Adrenal gland (tissue), 19 donors: ENCODE measurements around the gene HTATIP2. TPM values are rescaled to one million over a fixed set of nuclear protein-coding genes. Genes with fewer than 3 reads are reported as not detected.
A peak's percentile ranks its signal among the peaks of the same experiment; 100 is the strongest.

Source experiments
- DNase-seq, 7 donors: peaks; one replicate each; pipeline ENCODE4 v3.0.0-alpha.2; 2019 to 2020
- H3K27ac ChIP-seq, 5 donors: fragments of 200-600 bp; sonication (generic) in 4 of 5; 1 replicate in 3 of 5; 2 replicates in 2 of 5; pipeline versions ENCODE4 v1.5.1 to v1.8.0; 2016 to 2020; ENCODE audit warnings: mild to moderate bottlenecking in 1 of 5
- H3K27me3 ChIP-seq: fragments of 200-600 bp; 2 replicates; pipeline ENCODE4 v1.8.0; 2021
- H3K36me3 ChIP-seq, 2 donors: fragments of 200-600 bp; replicated peaks in 1 of 2; 1 replicate in 1 of 2; 2 replicates in 1 of 2; pipeline versions ENCODE4 v1.5.1 to v1.8.0; 2018 to 2022
- H3K4me1 ChIP-seq, 2 donors: fragments of 200-600 bp; replicated peaks in 1 of 2; 1 replicate in 1 of 2; 2 replicates in 1 of 2; pipeline versions ENCODE4 v1.5.1 to v1.8.0; 2018 to 2021
- H3K4me3 ChIP-seq, 4 donors: fragments of 200-600 bp; sonication (generic) in 3 of 4; one replicate each; pipeline ENCODE4 v1.5.1; 2016 to 2018
- H3K9me3 ChIP-seq, 3 donors: fragments of 200-600 bp; sonication (generic) in 1 of 3; replicated peaks in 1 of 3; 1 replicate in 2 of 3; 2 replicates in 1 of 3; pipeline versions ENCODE4 v1.5.1 to v1.8.0; 2016 to 2021
- POLR2A ChIP-seq, 2 donors: fragments of 450-650 bp; IDR thresholded peaks; one replicate each; pipeline ENCODE4 v1.6.1; 2017; ENCODE audit warnings: antibody characterized with exemption in 2 of 2, mild to moderate bottlenecking in 2 of 2, moderate library complexity in 1 of 2
- WGBS, 4 donors: extraction: QIAGEN DNeasy Blood & Tissue Kit in 2 of 4; methylation state at CpG; one replicate each; pipeline versions ENCODE4 v1.1.5 to v1.1.7; 2013 to 2017; 5-methylcytosine and 5-hydroxymethylcytosine counted together
- intact Hi-C, 2 donors: fragments of 100-400 bp; cut with DNase I; formaldehyde crosslinking; loops; one replicate each; pipeline versions ENCODE4 v1.14.1 to v1.15.0; 2022 to 2023
- long read RNA-seq, 10 donors: library from polyadenylated mRNA in 3 of 10; unstranded in 2 of 10; stranded (forward) in 1 of 10; transcript quantifications; one replicate each; pipeline ENCODE4 v2.0.0 and lab custom pipeline, GENCODE V29; 2021 to 2026
- polyA plus RNA-seq, 3 donors: library from polyadenylated mRNA; stranded (reverse); fragments of 200-250 nt in 2 of 3; fragments of 350-450 nt in 1 of 3; fragmentation: Illumina TruSeq in 1 of 3; extraction: RNeasy Lipid Tissue Mini Kit (QIAGEN cat#74804) in 1 of 3; gene quantifications; one replicate each; pipeline ENCODE4 v1.2.3, GENCODE V29; 2013 to 2014
- total RNA-seq, 9 donors: library from RNA; depleted of rRNA in 4 of 9; stranded (reverse); fragments of >200 nt in 4 of 9; fragments of 120-200 nt in 1 of 9; fragmentation: NEBNext Ultra II Directional in 1 of 9; extraction: Animal tissue kit (Norgen Biotek cat#: 25700) in 1 of 9; gene quantifications; one replicate each; pipeline versions ENCODE4 v1.1.0 to v1.2.4, GENCODE V29; 2013 to 2023
- TF ChIP-seq, protein P1 (sequence below), 6 experiments: fragments of 450-650 bp in 4 of 6; fragments of 200-600 bp in 2 of 6; sonication (generic) in 1 of 6; IDR thresholded peaks; 1 replicate in 5 of 6; 2 replicates in 1 of 6; pipeline versions ENCODE4 v1.5.1 to v1.8.0; 2016 to 2021; ENCODE audit warnings: antibody characterized with exemption in 6 of 6, mild to moderate bottlenecking in 2 of 6, moderate library complexity in 1 of 6
- donor health status: healthy with polysubstance abuse.
- donor health status: Bipolar disorder and iron deficiency.
- donor health status: DM: yes; HTN: yes; CAD: no.
- donor health status: DM: no; HTN: no; CAD: no.
- donor health status: DM: no; HTN: no; CAD: no.
- donor health status: DM: yes; HTN: yes; CAD: no.

The HTATIP2 gene
- 100 to 1,000 TPM in 3 of 9 donors, 10 to 100 TPM in 6; 48.8 to 195 (median 80.6) TPM for total RNA-seq
- polyA plus RNA-seq, result 100 to 1,000 TPM in 1 of 3 donors, 10 to 100 TPM in 2; 33.1 to 156 (median 35.7) TPM
- long read RNA-seq, donor 1, transcript HTATIP2-202 (6 exons, 886 nt), result minor isoform, 9 of 154 reads
- long read RNA-seq, donor 1, transcript HTATIP2-204 (5 exons, 1,748 nt), result minor isoform, 30 of 154 reads
- long read RNA-seq, donor 1, transcript HTATIP2-201 (6 exons, 1,477 nt), result minor isoform, 33 of 154 reads
- long read RNA-seq, donor 1, transcript HTATIP2-209 (3 exons, 1,562 nt), result major isoform, 71 of 154 reads
- long read RNA-seq, donor 1, partial matches to known transcripts, result 0 of 154 reads
- long read RNA-seq, donor 1, other reads (novel, unspliced or antisense), result 0 of 154 reads
- long read RNA-seq, donor 2, transcript HTATIP2-201 (6 exons, 1,477 nt), result minor isoform, 13 of 110 reads
- long read RNA-seq, donor 2, transcript HTATIP2-204 (5 exons, 1,748 nt), result minor isoform, 12 of 110 reads
- long read RNA-seq, donor 2, transcript HTATIP2-202 (6 exons, 886 nt), result minor isoform, 8 of 110 reads
- long read RNA-seq, donor 2, transcript HTATIP2-209 (3 exons, 1,562 nt), result major isoform, 52 of 110 reads
- long read RNA-seq, donor 2, partial matches to known transcripts, result 19 of 110 reads
- long read RNA-seq, donor 2, other reads (novel, unspliced or antisense), result 0 of 110 reads
- long read RNA-seq, donor 3, transcript HTATIP2-204 (5 exons, 1,748 nt), result minor isoform, 13 of 63 reads
- long read RNA-seq, donor 3, transcript HTATIP2-202 (6 exons, 886 nt), result minor isoform, 8 of 63 reads
- long read RNA-seq, donor 3, transcript HTATIP2-209 (3 exons, 1,562 nt), result minor isoform, 17 of 63 reads
- long read RNA-seq, donor 3, transcript HTATIP2-201 (6 exons, 1,477 nt), result major isoform, 21 of 63 reads
- long read RNA-seq, donor 3, partial matches to known transcripts, result 0 of 63 reads
- long read RNA-seq, donor 3, other reads (novel, unspliced or antisense), result 0 of 63 reads
- long read RNA-seq, donor 4, transcript HTATIP2-203 (6 exons, 967 nt), result minor isoform, 6 of 112 reads
- long read RNA-seq, donor 4, transcript HTATIP2-202 (6 exons, 886 nt), result minor isoform, 30 of 112 reads
- long read RNA-seq, donor 4, transcript HTATIP2-201 (6 exons, 1,477 nt), result major isoform, 40 of 112 reads
- long read RNA-seq, donor 4, transcript HTATIP2-204 (5 exons, 1,748 nt), result minor isoform, 23 of 112 reads
- long read RNA-seq, donor 4, partial matches to known transcripts, result 2 of 112 reads
- long read RNA-seq, donor 4, other reads (novel, unspliced or antisense), result 4 of 112 reads
- long read RNA-seq, donor 5, transcript HTATIP2-201 (6 exons, 1,477 nt), result major isoform, 45 of 129 reads
- long read RNA-seq, donor 5, transcript HTATIP2-204 (5 exons, 1,748 nt), result minor isoform, 23 of 129 reads
- long read RNA-seq, donor 5, transcript HTATIP2-203 (6 exons, 967 nt), result minor isoform, 8 of 129 reads
- long read RNA-seq, donor 5, transcript HTATIP2-202 (6 exons, 886 nt), result minor isoform, 29 of 129 reads
- long read RNA-seq, donor 5, partial matches to known transcripts, result 4 of 129 reads
- long read RNA-seq, donor 5, other reads (novel, unspliced or antisense), result 12 of 129 reads
- long read RNA-seq, donor 6, transcript HTATIP2-204 (5 exons, 1,748 nt), result minor isoform, 6 of 24 reads
- long read RNA-seq, donor 6, transcript HTATIP2-202 (6 exons, 886 nt), result minor isoform, 5 of 24 reads
- long read RNA-seq, donor 6, transcript HTATIP2-201 (6 exons, 1,477 nt), result major isoform, 7 of 24 reads
- long read RNA-seq, donor 6, partial matches to known transcripts, result 1 of 24 reads
- long read RNA-seq, donor 6, other reads (novel, unspliced or antisense), result 1 of 24 reads
- long read RNA-seq, donor 7, transcript HTATIP2-209 (3 exons, 1,562 nt), result major isoform, 26 of 74 reads
- long read RNA-seq, donor 7, transcript HTATIP2-201 (6 exons, 1,477 nt), result minor isoform, 23 of 74 reads
- long read RNA-seq, donor 7, partial matches to known transcripts, result 17 of 74 reads
- long read RNA-seq, donor 7, other reads (novel, unspliced or antisense), result 0 of 74 reads
- long read RNA-seq, donor 8, transcript HTATIP2-209 (3 exons, 1,562 nt), result major isoform, 52 of 122 reads
- long read RNA-seq, donor 8, transcript HTATIP2-202 (6 exons, 886 nt), result minor isoform, 12 of 122 reads
- long read RNA-seq, donor 8, transcript HTATIP2-201 (6 exons, 1,477 nt), result minor isoform, 33 of 122 reads
- long read RNA-seq, donor 8, transcript HTATIP2-204 (5 exons, 1,748 nt), result minor isoform, 17 of 122 reads
- long read RNA-seq, donor 8, partial matches to known transcripts, result 0 of 122 reads
- long read RNA-seq, donor 8, other reads (novel, unspliced or antisense), result 0 of 122 reads
- long read RNA-seq, donor 9, transcript HTATIP2-204 (5 exons, 1,748 nt), result minor isoform, 12 of 67 reads
- long read RNA-seq, donor 9, transcript HTATIP2-202 (6 exons, 886 nt), result minor isoform, 5 of 67 reads
- long read RNA-seq, donor 9, transcript HTATIP2-201 (6 exons, 1,477 nt), result major isoform, 22 of 67 reads
- long read RNA-seq, donor 9, transcript HTATIP2-209 (3 exons, 1,562 nt), result minor isoform, 20 of 67 reads
- long read RNA-seq, donor 9, partial matches to known transcripts, result 0 of 67 reads
- long read RNA-seq, donor 9, other reads (novel, unspliced or antisense), result 0 of 67 reads
- long read RNA-seq, donor 10, transcript HTATIP2-209 (3 exons, 1,562 nt), result major isoform, 17 of 38 reads
- long read RNA-seq, donor 10, transcript HTATIP2-201 (6 exons, 1,477 nt), result minor isoform, 11 of 38 reads
- long read RNA-seq, donor 10, partial matches to known transcripts, result 0 of 38 reads
- long read RNA-seq, donor 10, other reads (novel, unspliced or antisense), result 0 of 38 reads

DNA sequence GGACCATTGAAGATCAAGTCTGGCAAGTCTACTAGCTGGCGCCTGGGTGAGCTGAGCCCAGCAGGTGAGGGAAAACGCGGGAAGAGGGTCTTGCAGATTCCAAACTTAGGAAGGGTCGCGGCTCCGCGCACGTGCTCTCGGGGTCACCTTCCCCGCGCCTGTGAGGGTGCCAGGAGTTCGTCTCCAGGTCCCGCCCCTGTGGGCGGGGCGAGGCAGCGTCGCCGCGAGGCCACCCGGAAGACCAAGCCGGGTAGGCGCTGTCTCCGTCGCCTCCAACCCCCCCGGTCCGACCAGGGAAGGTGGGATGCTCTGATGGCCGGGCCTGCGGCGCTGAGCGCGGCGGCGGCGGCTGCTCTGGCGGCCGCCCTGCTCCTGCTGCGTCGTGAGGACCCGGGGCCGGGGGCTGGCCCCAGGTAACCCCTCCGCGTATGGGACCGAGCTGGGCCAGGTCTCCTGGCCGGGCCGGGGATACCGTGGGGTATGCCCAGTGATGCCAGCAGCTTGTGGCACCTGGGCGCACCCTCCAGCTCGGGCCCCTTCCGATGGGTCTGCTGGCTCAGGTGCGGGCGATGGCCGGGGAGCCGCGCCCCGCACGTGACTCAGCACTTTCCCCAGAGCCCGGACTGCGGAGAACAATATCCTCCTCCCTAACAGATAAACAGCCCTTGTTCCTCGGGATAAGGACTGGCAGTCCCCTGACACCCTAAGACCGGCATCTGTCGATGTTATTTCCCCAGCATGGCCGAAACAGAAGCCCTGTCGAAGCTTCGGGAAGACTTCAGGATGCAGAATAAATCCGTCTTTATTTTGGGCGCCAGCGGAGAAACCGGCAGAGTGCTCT, at the start of gene HTATIP2:
TSS of gene HTATIP2 (plus strand) at position 215 of the 841 bp plus-strand sequence. CDS start at position 739, 524 bp downstream.
- H3K27ac ChIP-seq, result peak within 1 kb of the TSS; percentile 10 to 96 (median 71)
- no peaks in the 10 kb centered on the region for H3K36me3 ChIP-seq
- H3K4me3 ChIP-seq, result peak within 1 kb of the TSS; percentile 3 to 90 (median 72)
- peaks cover 20 to 46% of the 10 kb centered on the region in 2 donors for H3K4me1 ChIP-seq
- DNase-seq, result peak; percentile 53 to 78 (median 71)
- no peaks in the 10 kb centered on the region for H3K27me3 ChIP-seq
- H3K9me3 ChIP-seq, result no peaks in the 10 kb centered on the region
- 2 to 8% (median 2%) methylated on average over 24 to 68 of the region's 68 CpGs for WGBS, 4 donors
- TF ChIP-seq POLR2A (IDR thresholded peaks at IDR 0.05), result peak; percentile 43 to 45
- TF ChIP-seq, protein P1, sequence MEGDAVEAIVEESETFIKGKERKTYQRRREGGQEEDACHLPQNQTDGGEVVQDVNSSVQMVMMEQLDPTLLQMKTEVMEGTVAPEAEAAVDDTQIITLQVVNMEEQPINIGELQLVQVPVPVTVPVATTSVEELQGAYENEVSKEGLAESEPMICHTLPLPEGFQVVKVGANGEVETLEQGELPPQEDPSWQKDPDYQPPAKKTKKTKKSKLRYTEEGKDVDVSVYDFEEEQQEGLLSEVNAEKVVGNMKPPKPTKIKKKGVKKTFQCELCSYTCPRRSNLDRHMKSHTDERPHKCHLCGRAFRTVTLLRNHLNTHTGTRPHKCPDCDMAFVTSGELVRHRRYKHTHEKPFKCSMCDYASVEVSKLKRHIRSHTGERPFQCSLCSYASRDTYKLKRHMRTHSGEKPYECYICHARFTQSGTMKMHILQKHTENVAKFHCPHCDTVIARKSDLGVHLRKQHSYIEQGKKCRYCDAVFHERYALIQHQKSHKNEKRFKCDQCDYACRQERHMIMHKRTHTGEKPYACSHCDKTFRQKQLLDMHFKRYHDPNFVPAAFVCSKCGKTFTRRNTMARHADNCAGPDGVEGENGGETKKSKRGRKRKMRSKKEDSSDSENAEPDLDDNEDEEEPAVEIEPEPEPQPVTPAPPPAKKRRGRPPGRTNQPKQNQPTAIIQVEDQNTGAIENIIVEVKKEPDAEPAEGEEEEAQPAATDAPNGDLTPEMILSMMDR (IDR thresholded peaks at IDR 0.05), result no peak
- intact Hi-C loops, result no loop called here

GRCh38 chr11:20315800-20316199, 47.7 kb upstream of the HTATIP2 start:
- Histone ChIP-seq H3K27me3 (peaks cover 3% of the 10 kb centered on the region), H3K9me3 (no peaks in the 10 kb centered on the region), H3K27ac (no peak overlapping the region), H3K4me1 (no peaks in the 10 kb centered on the region), H3K36me3 (no peaks in the 10 kb centered on the region), H3K4me3 (no peak overlapping the region)
- intact Hi-C loops, result no loop called here
- TF ChIP-seq, protein P1 (IDR thresholded peaks at IDR 0.05), result no peak
- no peak for TF ChIP-seq POLR2A (IDR thresholded peaks at IDR 0.05)
- WGBS, 4 donors, result 18 to 67% (median 28%) methylated on average over 1 of the region's 1 CpG
- no peak for DNase-seq
